DOHH2 (cell line): Measurements from ENCODE around the gene PLCL1.

Experiments
- EZH2phosphoT487 ChIP-seq: fragments of 200-600 bp; sonication (generic); IDR thresholded peaks from 2 replicates; pipeline ENCODE4 v1.6.1; 2017; ENCODE audit warnings: borderline replicate concordance, mild to moderate bottlenecking, antibody characterized with exemption, low read length, moderate library complexity, mixed read lengths
- TF ChIP-seq, protein P1 (sequence below): fragments of 200-600 bp; sonication (generic); IDR thresholded peaks from one replicate; pipeline ENCODE4 v1.5.1; 2014; ENCODE audit warnings: antibody characterized with exemption, mild to moderate bottlenecking, low read depth, low read length; ENCODE audit not compliant: poor library complexity, severe bottlenecking

DNA sequence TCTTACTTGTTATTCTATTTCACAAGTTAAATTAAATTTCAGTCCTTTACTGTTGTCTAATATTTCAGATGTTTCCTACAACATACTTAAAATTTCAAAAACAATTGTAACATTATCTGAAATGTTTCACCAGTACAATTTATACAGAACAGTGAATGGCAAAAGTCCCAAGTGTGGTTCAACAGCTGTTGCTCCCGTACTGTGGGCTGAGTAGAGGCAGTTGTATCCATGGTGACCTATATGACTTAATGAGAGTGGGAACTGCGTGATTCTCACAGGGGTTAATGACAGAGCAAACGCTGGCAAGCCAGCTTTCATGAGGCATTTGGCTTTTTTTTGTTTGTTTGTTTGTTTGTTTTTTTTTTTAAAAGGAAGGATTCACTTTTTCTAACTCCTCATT, 5.3 kb upstream of the PLCL1 start:
- TF ChIP-seq, protein P1, sequence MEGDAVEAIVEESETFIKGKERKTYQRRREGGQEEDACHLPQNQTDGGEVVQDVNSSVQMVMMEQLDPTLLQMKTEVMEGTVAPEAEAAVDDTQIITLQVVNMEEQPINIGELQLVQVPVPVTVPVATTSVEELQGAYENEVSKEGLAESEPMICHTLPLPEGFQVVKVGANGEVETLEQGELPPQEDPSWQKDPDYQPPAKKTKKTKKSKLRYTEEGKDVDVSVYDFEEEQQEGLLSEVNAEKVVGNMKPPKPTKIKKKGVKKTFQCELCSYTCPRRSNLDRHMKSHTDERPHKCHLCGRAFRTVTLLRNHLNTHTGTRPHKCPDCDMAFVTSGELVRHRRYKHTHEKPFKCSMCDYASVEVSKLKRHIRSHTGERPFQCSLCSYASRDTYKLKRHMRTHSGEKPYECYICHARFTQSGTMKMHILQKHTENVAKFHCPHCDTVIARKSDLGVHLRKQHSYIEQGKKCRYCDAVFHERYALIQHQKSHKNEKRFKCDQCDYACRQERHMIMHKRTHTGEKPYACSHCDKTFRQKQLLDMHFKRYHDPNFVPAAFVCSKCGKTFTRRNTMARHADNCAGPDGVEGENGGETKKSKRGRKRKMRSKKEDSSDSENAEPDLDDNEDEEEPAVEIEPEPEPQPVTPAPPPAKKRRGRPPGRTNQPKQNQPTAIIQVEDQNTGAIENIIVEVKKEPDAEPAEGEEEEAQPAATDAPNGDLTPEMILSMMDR: no peak
- TF ChIP-seq EZH2phosphoT487: no peak
